ENCODE measurements around the gene MPDZ.

The MPDZ gene

GRCh38 chr9:13186091-13186490 lies 93.4 kb downstream of the MPDZ start:
- Histone ChIP-seq H4K20me1 (ENCODE audit: low read depth, low read length) (no peaks in the 10 kb centered on the region), H3K4me2 (ENCODE audit: low read depth, low read length, poor library complexity, severe bottlenecking) (no peak overlapping the region), H3K27me3 (ENCODE audit: low read length) (no peaks in the 10 kb centered on the region), H3K79me2 (ENCODE audit: insufficient read depth, low read length) (no peaks in the 10 kb centered on the region), H3K36me3 (ENCODE audit: low read length) (no peaks in the 10 kb centered on the region), H3K9ac (ENCODE audit: low read length) (no peak overlapping the region), H3F3A (ENCODE audit: insufficient read depth) (no peaks in the 10 kb centered on the region), H2AFZ (ENCODE audit: low read depth, low read length, severe bottlenecking) (no peak overlapping the region), H3K9me3 (ENCODE audit: insufficient read depth, low read length) (no peaks in the 10 kb centered on the region), H3K9me2 (replicated peaks; ENCODE audit: insufficient read depth, low read length) (no peaks in the 10 kb centered on the region), H3K4me3 (ENCODE audit: insufficient read depth, low read length, poor library complexity, severe bottlenecking) (no peak overlapping the region), H3K27ac (ENCODE audit: low read depth, low read length) (no peak overlapping the region)
- TF ChIP-seq CTCF (IDR thresholded peaks at IDR 0.05; ENCODE audit: insufficient read depth, low read length, poor library complexity, severe bottlenecking) (no peak), EZH2phosphoT487 (conservative IDR thresholded peaks at IDR 0.05; ENCODE audit: low read length) (no peak)

DNA sequence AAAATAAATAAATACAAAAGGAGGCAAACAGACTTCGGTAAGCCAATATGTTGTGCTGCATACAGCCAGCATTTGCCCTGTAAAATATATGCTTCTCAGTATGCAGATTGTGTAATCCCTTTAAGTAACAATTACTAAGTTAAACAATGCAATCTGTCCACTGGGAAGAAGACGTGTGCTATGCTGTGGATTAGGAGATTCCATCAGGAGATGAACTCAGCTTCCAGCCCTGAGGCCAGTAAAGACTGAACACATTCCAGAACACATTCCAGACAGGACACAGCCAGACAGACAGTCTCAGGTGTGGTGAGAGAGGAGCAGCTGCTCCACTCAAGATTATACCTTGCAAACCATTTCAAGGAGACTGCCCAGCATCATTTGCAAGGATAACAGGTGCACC lies 97.8 kb downstream of the MPDZ start:
- no peaks in the 10 kb centered on the region for H3K79me2 ChIP-seq (ENCODE audit: insufficient read depth, low read length)
- H3K36me3 ChIP-seq (ENCODE audit: low read length), result no peaks in the 10 kb centered on the region
- no peak overlapping the region for H3K27ac ChIP-seq (ENCODE audit: low read depth, low read length)

GRCh38 chr9:13179257-13179656 lies 100.2 kb downstream of the MPDZ start:
- Histone ChIP-seq H4K20me1 (ENCODE audit: low read depth, low read length) (no peaks in the 10 kb centered on the region), H3K4me3 (ENCODE audit: insufficient read depth, low read length, poor library complexity, severe bottlenecking) (no peak overlapping the region), H3K4me2 (ENCODE audit: low read depth, low read length, poor library complexity, severe bottlenecking) (no peak overlapping the region), H3K9me3 (ENCODE audit: insufficient read depth, low read length) (no peaks in the 10 kb centered on the region), H3F3A (ENCODE audit: insufficient read depth) (no peaks in the 10 kb centered on the region), H3K27me3 (ENCODE audit: low read length) (no peaks in the 10 kb centered on the region), H3K9me2 (replicated peaks; ENCODE audit: insufficient read depth, low read length) (no peaks in the 10 kb centered on the region), H3K27ac (ENCODE audit: low read depth, low read length) (no peak overlapping the region), H3K9ac (ENCODE audit: low read length) (no peak overlapping the region), H3K79me2 (ENCODE audit: insufficient read depth, low read length) (no peaks in the 10 kb centered on the region), H2AFZ (ENCODE audit: low read depth, low read length, severe bottlenecking) (no peak overlapping the region), H3K36me3 (ENCODE audit: low read length) (no peaks in the 10 kb centered on the region)
- TF ChIP-seq EZH2phosphoT487 (conservative IDR thresholded peaks at IDR 0.05; ENCODE audit: low read length) (no peak), CTCF (IDR thresholded peaks at IDR 0.05; ENCODE audit: insufficient read depth, low read length, poor library complexity, severe bottlenecking) (no peak)

More for the DNA sequence above, 97.8 kb downstream of the MPDZ start:
- no peaks in the 10 kb centered on the region for H3F3A ChIP-seq (ENCODE audit: insufficient read depth)
- TF ChIP-seq EZH2phosphoT487 (conservative IDR thresholded peaks at IDR 0.05; ENCODE audit: low read length) (no peak), CTCF (IDR thresholded peaks at IDR 0.05; ENCODE audit: insufficient read depth, low read length, poor library complexity, severe bottlenecking) (no peak)
- no peak overlapping the region for H3K4me3 ChIP-seq (ENCODE audit: insufficient read depth, low read length, poor library complexity, severe bottlenecking)
- no peaks in the 10 kb centered on the region for H3K9me2 ChIP-seq (replicated peaks; ENCODE audit: insufficient read depth, low read length)
- H3K9ac ChIP-seq (ENCODE audit: low read length), result no peak overlapping the region
- no peaks in the 10 kb centered on the region for H3K9me3 ChIP-seq (ENCODE audit: insufficient read depth, low read length)
- H2AFZ ChIP-seq (ENCODE audit: low read depth, low read length, severe bottlenecking), result no peak overlapping the region
- no peak overlapping the region for H3K4me2 ChIP-seq (ENCODE audit: low read depth, low read length, poor library complexity, severe bottlenecking)
- no peaks in the 10 kb centered on the region for H4K20me1 ChIP-seq (ENCODE audit: low read depth, low read length)
- no peaks in the 10 kb centered on the region for H3K27me3 ChIP-seq (ENCODE audit: low read length)

Measured in SU-DHL-6 (cell line).